ENCODE results near the gene BNIP5.

The BNIP5 gene

GRCh38 chr6:36336779-36337241, at the start of gene BNIP5:
BNIP5 (minus strand) TSS chr6:36336888; CDS start chr6:36330690, 6,198 bp downstream.
- Mint-ChIP-seq H3K27me3 (peaks cover 51% of the 10 kb centered on the region), H3K36me3 (ENCODE audit: low read depth) (no peaks in the 10 kb centered on the region), H3K4me1 (ENCODE audit: low read depth) (peaks cover 14% of the 10 kb centered on the region), H3K27ac (peak within 1 kb of the TSS; percentile 15), H3K9me3 (no peaks in the 10 kb centered on the region), H3K4me3 (no peak within 1 kb of the TSS)
- DNase-seq = no peak

- Mint-ChIP-seq H3K27ac (no peak overlapping the region), H3K4me1 (ENCODE audit: low read depth) (peaks cover 37% of the 10 kb centered on the region), H3K4me3 (no peak overlapping the region), H3K36me3 (ENCODE audit: low read depth) (no peaks in the 10 kb centered on the region), H3K27me3 (peaks cover 32% of the 10 kb centered on the region), H3K9me3 (no peaks in the 10 kb centered on the region)
- DNase-seq = no peak
These were observed 47.4 kb upstream of the BNIP5 start for GRCh38 chr6:36384095-36384494.

GRCh38 chr6:36383606-36384005, 46.9 kb upstream of the BNIP5 start:
- DNase-seq = no peak
- Mint-ChIP-seq H3K27ac (peak overlapping the region; percentile 68), H3K36me3 (ENCODE audit: low read depth) (no peaks in the 10 kb centered on the region), H3K9me3 (no peaks in the 10 kb centered on the region), H3K4me3 (no peak overlapping the region), H3K4me1 (ENCODE audit: low read depth) (peaks cover 37% of the 10 kb centered on the region), H3K27me3 (peaks cover 31% of the 10 kb centered on the region)

- DNase-seq = no peak
- no peaks in the 10 kb centered on the region for H3K9me3 Mint-ChIP-seq
- no peaks in the 10 kb centered on the region for H3K36me3 Mint-ChIP-seq (ENCODE audit: low read depth)
- H3K27ac Mint-ChIP-seq = peak overlapping the region; percentile 68
- peaks cover 34% of the 10 kb centered on the region for H3K4me1 Mint-ChIP-seq (ENCODE audit: low read depth)
- H3K27me3 Mint-ChIP-seq = peaks cover 24% of the 10 kb centered on the region
- no peak overlapping the region for H3K4me3 Mint-ChIP-seq
These were observed 46.3 kb upstream of the BNIP5 start for GRCh38 chr6:36382976-36383375.

- Mint-ChIP-seq H3K27me3 (peaks cover 14% of the 10 kb centered on the region), H3K27ac (no peak overlapping the region), H3K4me1 (ENCODE audit: low read depth) (peaks cover 23% of the 10 kb centered on the region), H3K9me3 (no peaks in the 10 kb centered on the region), H3K36me3 (ENCODE audit: low read depth) (no peaks in the 10 kb centered on the region), H3K4me3 (no peak overlapping the region)
- DNase-seq = no peak
These were observed 45.1 kb upstream of the BNIP5 start for GRCh38 chr6:36381502-36382389.

GRCh38 chr6:36380166-36380565, 43.5 kb upstream of the BNIP5 start:
- Mint-ChIP-seq H3K36me3 (ENCODE audit: low read depth) (no peaks in the 10 kb centered on the region), H3K4me1 (ENCODE audit: low read depth) (peaks cover 14% of the 10 kb centered on the region), H3K9me3 (no peaks in the 10 kb centered on the region), H3K27ac (no peak overlapping the region), H3K27me3 (no peaks in the 10 kb centered on the region), H3K4me3 (no peak overlapping the region)
- DNase-seq = no peak

GRCh38 chr6:36378936-36379335, 42.2 kb upstream of the BNIP5 start:
- Mint-ChIP-seq H3K9me3 (no peaks in the 10 kb centered on the region), H3K4me1 (ENCODE audit: low read depth) (peaks cover 11% of the 10 kb centered on the region), H3K27me3 (no peaks in the 10 kb centered on the region), H3K4me3 (no peak overlapping the region), H3K27ac (no peak overlapping the region), H3K36me3 (ENCODE audit: low read depth) (no peaks in the 10 kb centered on the region)
- no peak for DNase-seq

- DNase-seq = no peak
- no peaks in the 10 kb centered on the region for H3K9me3 Mint-ChIP-seq
- H3K4me3 Mint-ChIP-seq = no peak overlapping the region
- no peaks in the 10 kb centered on the region for H3K36me3 Mint-ChIP-seq (ENCODE audit: low read depth)
- H3K27me3 Mint-ChIP-seq = no peaks in the 10 kb centered on the region
- no peak overlapping the region for H3K27ac Mint-ChIP-seq
- peaks cover 6% of the 10 kb centered on the region for H3K4me1 Mint-ChIP-seq (ENCODE audit: low read depth)
These were observed 41.7 kb upstream of the BNIP5 start for GRCh38 chr6:36378243-36378920.

- no peak overlapping the region for H3K27ac Mint-ChIP-seq
- no peaks in the 10 kb centered on the region for H3K9me3 Mint-ChIP-seq
- H3K27me3 Mint-ChIP-seq = no peaks in the 10 kb centered on the region
- no peak overlapping the region for H3K4me3 Mint-ChIP-seq
- H3K36me3 Mint-ChIP-seq (ENCODE audit: low read depth) = no peaks in the 10 kb centered on the region
- peak; percentile 13 for DNase-seq
- H3K4me1 Mint-ChIP-seq (ENCODE audit: low read depth) = peaks cover 1% of the 10 kb centered on the region
These were observed 40.9 kb upstream of the BNIP5 start for GRCh38 chr6:36377594-36377993.

- H3K9me3 Mint-ChIP-seq = no peaks in the 10 kb centered on the region
- no peaks in the 10 kb centered on the region for H3K4me1 Mint-ChIP-seq (ENCODE audit: low read depth)
- H3K36me3 Mint-ChIP-seq (ENCODE audit: low read depth) = no peaks in the 10 kb centered on the region
- H3K4me3 Mint-ChIP-seq = no peak overlapping the region
- peak; percentile 7 for DNase-seq
- peaks cover 5% of the 10 kb centered on the region for H3K27me3 Mint-ChIP-seq
- H3K27ac Mint-ChIP-seq = no peak overlapping the region
These were observed 40.1 kb upstream of the BNIP5 start for GRCh38 chr6:36376742-36377141.

- peaks cover 5% of the 10 kb centered on the region for H3K27me3 Mint-ChIP-seq
- no peak overlapping the region for H3K27ac Mint-ChIP-seq
- DNase-seq = peak; percentile 5
- H3K36me3 Mint-ChIP-seq (ENCODE audit: low read depth) = no peaks in the 10 kb centered on the region
- no peaks in the 10 kb centered on the region for H3K9me3 Mint-ChIP-seq
- H3K4me1 Mint-ChIP-seq (ENCODE audit: low read depth) = no peaks in the 10 kb centered on the region
- H3K4me3 Mint-ChIP-seq = no peak overlapping the region
These were observed 39.5 kb upstream of the BNIP5 start for GRCh38 chr6:36376183-36376582.

- Mint-ChIP-seq H3K36me3 (ENCODE audit: low read depth) (no peaks in the 10 kb centered on the region), H3K27me3 (peaks cover 5% of the 10 kb centered on the region), H3K4me1 (ENCODE audit: low read depth) (no peaks in the 10 kb centered on the region), H3K9me3 (no peaks in the 10 kb centered on the region), H3K27ac (no peak overlapping the region), H3K4me3 (no peak overlapping the region)
- DNase-seq = peak; percentile 12
These were observed 39.0 kb upstream of the BNIP5 start for GRCh38 chr6:36375644-36376155.

GRCh38 chr6:36374972-36375371, 38.3 kb upstream of the BNIP5 start:
- Mint-ChIP-seq H3K27ac (no peak overlapping the region), H3K4me3 (no peak overlapping the region), H3K27me3 (peaks cover 5% of the 10 kb centered on the region)

GRCh38 chr6:36374194-36374593, 37.5 kb upstream of the BNIP5 start:
- no peak for DNase-seq
- no peak overlapping the region for H3K27ac Mint-ChIP-seq
- no peak overlapping the region for H3K4me3 Mint-ChIP-seq
- no peaks in the 10 kb centered on the region for H3K4me1 Mint-ChIP-seq (ENCODE audit: low read depth)
- peaks cover 5% of the 10 kb centered on the region for H3K27me3 Mint-ChIP-seq
- no peaks in the 10 kb centered on the region for H3K9me3 Mint-ChIP-seq
- no peaks in the 10 kb centered on the region for H3K36me3 Mint-ChIP-seq (ENCODE audit: low read depth)

More at GRCh38 chr6:36374972-36375371, 38.3 kb upstream of the BNIP5 start:
- DNase-seq = no peak
- no peaks in the 10 kb centered on the region for H3K4me1 Mint-ChIP-seq (ENCODE audit: low read depth)
- no peaks in the 10 kb centered on the region for H3K9me3 Mint-ChIP-seq
- no peaks in the 10 kb centered on the region for H3K36me3 Mint-ChIP-seq (ENCODE audit: low read depth)
